Measurements from ENCODE around the gene PEX5L.

PEX5L gene

GRCh38 chr3:179958759-179959158 is 78.0 kb downstream of the PEX5L start:
- H3K27ac ChIP-seq (ENCODE audit: low read depth in 2 of 2, low read length in 2 of 2), result no peak overlapping the region
- no peaks in the 10 kb centered on the region for H3K4me1 ChIP-seq (ENCODE audit: control insufficient read depth in 2 of 2, insufficient read depth in 2 of 2, low read length in 2 of 2)
- no peak overlapping the region for H3K4me3 ChIP-seq (ENCODE audit: low read length in 2 of 2)
- no peak overlapping the region for H3K9ac ChIP-seq (ENCODE audit: low read depth in 1 of 2, low read length in 2 of 2)
- H3K36me3 ChIP-seq (ENCODE audit: control insufficient read depth in 2 of 2, insufficient read depth in 2 of 2, low read length in 2 of 2), result no peaks in the 10 kb centered on the region
- no peaks in the 10 kb centered on the region for H3K9me3 ChIP-seq (ENCODE audit: control insufficient read depth in 2 of 2, low read length in 2 of 2)
- no peaks in the 10 kb centered on the region for H3K27me3 ChIP-seq (ENCODE audit: control insufficient read depth in 2 of 2, insufficient read depth in 2 of 2, low read length in 2 of 2)

GRCh38 chr3:179958143-179958542 is 78.6 kb downstream of the PEX5L start:
- Histone ChIP-seq H3K27ac (ENCODE audit: low read depth in 2 of 2, low read length in 2 of 2) (no peak overlapping the region), H3K36me3 (ENCODE audit: control insufficient read depth in 2 of 2, insufficient read depth in 2 of 2, low read length in 2 of 2) (no peaks in the 10 kb centered on the region), H3K9me3 (ENCODE audit: control insufficient read depth in 2 of 2, low read length in 2 of 2) (no peaks in the 10 kb centered on the region), H3K4me1 (ENCODE audit: control insufficient read depth in 2 of 2, insufficient read depth in 2 of 2, low read length in 2 of 2) (no peaks in the 10 kb centered on the region), H3K4me3 (ENCODE audit: low read length in 2 of 2) (no peak overlapping the region), H3K27me3 (ENCODE audit: control insufficient read depth in 2 of 2, insufficient read depth in 2 of 2, low read length in 2 of 2) (no peaks in the 10 kb centered on the region), H3K9ac (ENCODE audit: low read depth in 1 of 2, low read length in 2 of 2) (no peak overlapping the region)

GRCh38 chr3:179957264-179957845 is 79.4 kb downstream of the PEX5L start:
- no peak overlapping the region for H3K27ac ChIP-seq (ENCODE audit: low read depth in 2 of 2, low read length in 2 of 2)
- H3K4me1 ChIP-seq (ENCODE audit: control insufficient read depth in 2 of 2, insufficient read depth in 2 of 2, low read length in 2 of 2), result no peaks in the 10 kb centered on the region
- H3K27me3 ChIP-seq (ENCODE audit: control insufficient read depth in 2 of 2, insufficient read depth in 2 of 2, low read length in 2 of 2), result no peaks in the 10 kb centered on the region
- H3K9ac ChIP-seq (ENCODE audit: low read depth in 1 of 2, low read length in 2 of 2), result no peak overlapping the region
- no peaks in the 10 kb centered on the region for H3K36me3 ChIP-seq (ENCODE audit: control insufficient read depth in 2 of 2, insufficient read depth in 2 of 2, low read length in 2 of 2)
- H3K9me3 ChIP-seq (ENCODE audit: control insufficient read depth in 2 of 2, low read length in 2 of 2), result no peaks in the 10 kb centered on the region
- H3K4me3 ChIP-seq (ENCODE audit: low read length in 2 of 2), result no peak overlapping the region

DNA sequence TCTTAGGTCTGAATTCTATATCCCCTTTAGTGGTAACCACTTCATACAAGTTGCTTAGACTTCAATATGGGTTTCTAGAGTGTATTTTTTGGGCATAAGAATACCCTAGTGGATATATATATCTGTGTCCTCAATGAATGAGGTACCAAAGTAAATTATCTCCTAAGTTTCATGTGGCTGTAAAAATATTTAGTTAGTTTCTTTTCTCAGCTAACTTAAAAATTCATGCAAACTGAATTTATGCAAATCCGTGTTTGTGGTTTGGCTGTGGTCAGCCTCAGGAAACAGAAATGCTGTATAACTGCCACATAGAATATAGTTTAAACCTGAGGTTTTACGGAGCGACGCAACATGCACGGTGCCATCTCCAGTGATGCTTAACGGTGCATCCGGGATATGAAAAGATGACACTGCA is 80.3 kb downstream of the PEX5L start:
- Histone ChIP-seq H3K27me3 (ENCODE audit: control insufficient read depth in 2 of 2, insufficient read depth in 2 of 2, low read length in 2 of 2) (no peaks in the 10 kb centered on the region), H3K4me3 (ENCODE audit: low read length in 2 of 2) (no peak overlapping the region), H3K36me3 (ENCODE audit: control insufficient read depth in 2 of 2, insufficient read depth in 2 of 2, low read length in 2 of 2) (no peaks in the 10 kb centered on the region), H3K9me3 (ENCODE audit: control insufficient read depth in 2 of 2, low read length in 2 of 2) (no peaks in the 10 kb centered on the region), H3K27ac (ENCODE audit: low read depth in 2 of 2, low read length in 2 of 2) (no peak overlapping the region), H3K9ac (ENCODE audit: low read depth in 1 of 2, low read length in 2 of 2) (no peak overlapping the region), H3K4me1 (ENCODE audit: control insufficient read depth in 2 of 2, insufficient read depth in 2 of 2, low read length in 2 of 2) (no peaks in the 10 kb centered on the region)

DNA sequence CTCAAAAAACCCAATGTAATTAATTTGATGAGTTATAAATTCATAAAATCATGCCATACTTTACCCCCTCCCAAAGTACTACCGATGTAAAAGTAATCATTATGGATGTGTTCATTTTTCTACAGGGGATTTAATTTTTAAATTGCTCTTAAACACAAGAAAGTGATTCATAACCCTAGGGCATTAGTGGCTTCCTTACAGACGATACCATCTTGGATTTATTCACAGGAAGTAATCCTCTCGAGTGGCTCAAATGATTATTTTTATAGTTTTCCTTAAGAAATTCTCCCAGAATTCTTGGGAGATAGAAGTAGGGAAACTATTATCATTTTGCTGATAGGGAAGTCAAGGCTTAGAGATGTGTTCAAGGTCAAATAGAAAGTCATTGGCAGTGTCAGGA is 80.9 kb downstream of the PEX5L start:
- Histone ChIP-seq H3K4me1 (ENCODE audit: control insufficient read depth in 2 of 2, insufficient read depth in 2 of 2, low read length in 2 of 2) (no peaks in the 10 kb centered on the region), H3K27ac (ENCODE audit: low read depth in 2 of 2, low read length in 2 of 2) (no peak overlapping the region), H3K9me3 (ENCODE audit: control insufficient read depth in 2 of 2, low read length in 2 of 2) (no peaks in the 10 kb centered on the region)

DNA sequence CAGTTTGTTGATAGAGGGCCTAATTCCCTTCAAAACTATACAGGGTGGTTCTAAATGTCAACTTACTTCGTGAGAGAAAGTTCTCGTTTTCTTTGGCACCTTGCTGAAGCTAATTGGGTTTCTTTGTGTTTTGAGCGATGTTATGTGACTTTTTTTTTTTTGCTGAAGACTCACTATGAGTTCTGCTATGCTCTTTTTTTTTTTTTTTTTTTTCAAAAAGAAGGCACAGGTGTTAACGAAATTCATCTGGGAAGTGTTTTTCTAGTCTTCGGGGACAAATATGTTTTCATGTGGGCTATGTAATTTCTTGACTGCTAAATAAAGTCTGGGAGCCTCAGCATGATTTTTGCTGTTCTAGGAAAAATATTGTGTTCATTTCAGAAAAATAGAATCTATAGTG is 81.5 kb downstream of the PEX5L start:
- Histone ChIP-seq H3K4me3 (ENCODE audit: low read length in 2 of 2) (no peak overlapping the region), H3K27me3 (ENCODE audit: control insufficient read depth in 2 of 2, insufficient read depth in 2 of 2, low read length in 2 of 2) (no peaks in the 10 kb centered on the region), H3K9ac (ENCODE audit: low read depth in 1 of 2, low read length in 2 of 2) (no peak overlapping the region), H3K9me3 (ENCODE audit: control insufficient read depth in 2 of 2, low read length in 2 of 2) (no peaks in the 10 kb centered on the region), H3K36me3 (ENCODE audit: control insufficient read depth in 2 of 2, insufficient read depth in 2 of 2, low read length in 2 of 2) (no peaks in the 10 kb centered on the region), H3K27ac (ENCODE audit: low read depth in 2 of 2, low read length in 2 of 2) (no peak overlapping the region), H3K4me1 (ENCODE audit: control insufficient read depth in 2 of 2, insufficient read depth in 2 of 2, low read length in 2 of 2) (no peaks in the 10 kb centered on the region)

More for the DNA sequence above, 80.9 kb downstream of the PEX5L start:
- Histone ChIP-seq H3K4me3 (ENCODE audit: low read length in 2 of 2) (no peak overlapping the region), H3K36me3 (ENCODE audit: control insufficient read depth in 2 of 2, insufficient read depth in 2 of 2, low read length in 2 of 2) (no peaks in the 10 kb centered on the region), H3K9ac (ENCODE audit: low read depth in 1 of 2, low read length in 2 of 2) (no peak overlapping the region), H3K27me3 (ENCODE audit: control insufficient read depth in 2 of 2, insufficient read depth in 2 of 2, low read length in 2 of 2) (no peaks in the 10 kb centered on the region)

DNA sequence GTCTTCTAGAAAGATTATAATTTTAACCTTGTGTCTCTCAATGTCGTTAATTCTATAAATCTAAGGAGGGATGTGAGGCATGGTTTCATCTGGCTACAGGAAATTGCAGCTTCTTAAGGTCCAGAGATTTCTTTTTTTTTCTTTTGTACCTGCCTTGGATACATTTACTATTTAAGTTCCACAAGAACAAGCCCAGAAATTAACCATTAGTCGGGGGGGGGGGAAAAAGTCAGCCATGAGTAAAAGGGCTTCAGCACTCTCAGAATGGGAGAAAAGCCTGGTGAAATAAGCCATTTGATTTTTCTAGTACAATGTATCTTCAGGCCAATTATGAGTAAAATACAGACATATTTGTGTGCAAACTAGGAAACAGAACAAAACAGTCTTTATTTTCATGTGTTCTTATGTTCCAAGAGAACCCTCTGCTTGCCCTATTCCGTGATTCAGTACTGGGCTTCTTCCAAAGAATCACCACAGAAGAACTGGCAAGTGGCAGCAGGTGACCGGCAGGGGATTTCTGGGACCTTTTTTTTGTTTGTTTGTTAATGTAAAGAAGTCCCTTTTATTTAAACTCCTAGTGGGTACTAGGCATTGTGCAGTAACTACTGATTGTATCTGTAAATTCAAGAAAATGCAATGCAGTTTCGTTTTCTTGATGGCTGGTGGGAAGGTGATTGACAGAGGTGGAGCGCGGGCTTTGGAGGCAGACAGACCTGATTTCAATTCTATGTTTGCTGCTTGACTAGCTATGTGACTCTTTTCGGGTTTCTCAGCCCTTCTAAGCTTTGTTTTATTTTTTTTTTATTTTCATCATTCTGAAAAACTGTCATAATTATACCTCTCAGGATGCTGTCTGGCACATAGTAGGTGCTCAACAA is 82.5 kb downstream of the PEX5L start:
- no peaks in the 10 kb centered on the region for H3K27me3 ChIP-seq (ENCODE audit: control insufficient read depth in 2 of 2, insufficient read depth in 2 of 2, low read length in 2 of 2)
- H3K27ac ChIP-seq (ENCODE audit: low read depth in 2 of 2, low read length in 2 of 2), result no peak overlapping the region
- H3K9ac ChIP-seq (ENCODE audit: low read depth in 1 of 2, low read length in 2 of 2), result no peak overlapping the region
- no peaks in the 10 kb centered on the region for H3K9me3 ChIP-seq (ENCODE audit: control insufficient read depth in 2 of 2, low read length in 2 of 2)
- H3K4me3 ChIP-seq (ENCODE audit: low read length in 2 of 2), result no peak overlapping the region
- H3K4me1 ChIP-seq (ENCODE audit: control insufficient read depth in 2 of 2, insufficient read depth in 2 of 2, low read length in 2 of 2), result no peaks in the 10 kb centered on the region
- no peaks in the 10 kb centered on the region for H3K36me3 ChIP-seq (ENCODE audit: control insufficient read depth in 2 of 2, insufficient read depth in 2 of 2, low read length in 2 of 2)

GRCh38 chr3:179950840-179951239 is 85.9 kb downstream of the PEX5L start:
- no peaks in the 10 kb centered on the region for H3K9me3 ChIP-seq (ENCODE audit: control insufficient read depth in 2 of 2, low read length in 2 of 2)
- H3K27ac ChIP-seq (ENCODE audit: low read depth in 2 of 2, low read length in 2 of 2), result no peak overlapping the region
- H3K9ac ChIP-seq (ENCODE audit: low read depth in 1 of 2, low read length in 2 of 2), result no peak overlapping the region
- H3K4me1 ChIP-seq (ENCODE audit: control insufficient read depth in 2 of 2, insufficient read depth in 2 of 2, low read length in 2 of 2), result no peaks in the 10 kb centered on the region
- no peaks in the 10 kb centered on the region for H3K27me3 ChIP-seq (ENCODE audit: control insufficient read depth in 2 of 2, insufficient read depth in 2 of 2, low read length in 2 of 2)
- H3K36me3 ChIP-seq (ENCODE audit: control insufficient read depth in 2 of 2, insufficient read depth in 2 of 2, low read length in 2 of 2), result no peaks in the 10 kb centered on the region
- no peak overlapping the region for H3K4me3 ChIP-seq (ENCODE audit: low read length in 2 of 2)

- Histone ChIP-seq H3K27ac (ENCODE audit: low read depth in 2 of 2, low read length in 2 of 2) (no peak overlapping the region), H3K4me1 (ENCODE audit: control insufficient read depth in 2 of 2, insufficient read depth in 2 of 2, low read length in 2 of 2) (no peaks in the 10 kb centered on the region), H3K9me3 (ENCODE audit: control insufficient read depth in 2 of 2, low read length in 2 of 2) (no peaks in the 10 kb centered on the region), H3K4me3 (ENCODE audit: low read length in 2 of 2) (no peak overlapping the region), H3K9ac (ENCODE audit: low read depth in 1 of 2, low read length in 2 of 2) (no peak overlapping the region), H3K27me3 (ENCODE audit: control insufficient read depth in 2 of 2, insufficient read depth in 2 of 2, low read length in 2 of 2) (no peaks in the 10 kb centered on the region), H3K36me3 (ENCODE audit: control insufficient read depth in 2 of 2, insufficient read depth in 2 of 2, low read length in 2 of 2) (no peaks in the 10 kb centered on the region)
Measured at GRCh38 chr3:179949869-179950268, 86.9 kb downstream of the PEX5L start.

DNA sequence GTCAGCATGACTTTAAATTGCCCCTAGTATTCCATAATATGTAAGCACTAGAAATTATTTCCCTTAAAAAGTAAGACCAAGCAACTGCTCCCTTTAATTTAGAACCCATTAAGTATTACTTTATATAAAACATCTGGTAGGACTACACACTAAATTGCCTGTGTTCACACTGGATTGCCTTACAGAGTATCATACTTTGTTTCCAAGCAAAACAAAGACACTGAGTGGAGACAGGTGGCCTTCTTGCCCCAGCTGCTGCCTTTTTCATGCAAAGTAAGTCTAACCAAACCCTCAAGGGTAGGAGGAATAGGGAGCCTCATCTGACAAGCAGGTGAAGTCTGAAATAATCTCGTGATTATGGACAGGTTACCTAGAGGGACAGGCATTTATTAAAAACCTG is 87.3 kb downstream of the PEX5L start:
- Histone ChIP-seq H3K9me3 (ENCODE audit: control insufficient read depth in 2 of 2, low read length in 2 of 2) (no peaks in the 10 kb centered on the region), H3K4me1 (ENCODE audit: control insufficient read depth in 2 of 2, insufficient read depth in 2 of 2, low read length in 2 of 2) (no peaks in the 10 kb centered on the region), H3K27ac (ENCODE audit: low read depth in 2 of 2, low read length in 2 of 2) (no peak overlapping the region), H3K9ac (ENCODE audit: low read depth in 1 of 2, low read length in 2 of 2) (no peak overlapping the region), H3K36me3 (ENCODE audit: control insufficient read depth in 2 of 2, insufficient read depth in 2 of 2, low read length in 2 of 2) (no peaks in the 10 kb centered on the region), H3K27me3 (ENCODE audit: control insufficient read depth in 2 of 2, insufficient read depth in 2 of 2, low read length in 2 of 2) (no peaks in the 10 kb centered on the region), H3K4me3 (ENCODE audit: low read length in 2 of 2) (no peak overlapping the region)
